GM10266 (cell line): ENCODE data around the gene CTBP1.
A peak's percentile ranks its signal among the peaks of the same experiment; 100 is the strongest.

Experiments used
- DNase-seq: peaks from one replicate; pipeline ENCODE4 v3.0.0; 2012; ENCODE audit errors: extremely low spot score
- TF ChIP-seq, protein P1 (sequence below): IDR thresholded peaks from 2 replicates; pipeline ENCODE4 v1.5.1; 2012; ENCODE audit warnings: mild to moderate bottlenecking, low read depth; ENCODE audit not compliant: control insufficient read depth, insufficient read depth; ENCODE audit errors: missing control alignments

Gene CTBP1

DNA sequence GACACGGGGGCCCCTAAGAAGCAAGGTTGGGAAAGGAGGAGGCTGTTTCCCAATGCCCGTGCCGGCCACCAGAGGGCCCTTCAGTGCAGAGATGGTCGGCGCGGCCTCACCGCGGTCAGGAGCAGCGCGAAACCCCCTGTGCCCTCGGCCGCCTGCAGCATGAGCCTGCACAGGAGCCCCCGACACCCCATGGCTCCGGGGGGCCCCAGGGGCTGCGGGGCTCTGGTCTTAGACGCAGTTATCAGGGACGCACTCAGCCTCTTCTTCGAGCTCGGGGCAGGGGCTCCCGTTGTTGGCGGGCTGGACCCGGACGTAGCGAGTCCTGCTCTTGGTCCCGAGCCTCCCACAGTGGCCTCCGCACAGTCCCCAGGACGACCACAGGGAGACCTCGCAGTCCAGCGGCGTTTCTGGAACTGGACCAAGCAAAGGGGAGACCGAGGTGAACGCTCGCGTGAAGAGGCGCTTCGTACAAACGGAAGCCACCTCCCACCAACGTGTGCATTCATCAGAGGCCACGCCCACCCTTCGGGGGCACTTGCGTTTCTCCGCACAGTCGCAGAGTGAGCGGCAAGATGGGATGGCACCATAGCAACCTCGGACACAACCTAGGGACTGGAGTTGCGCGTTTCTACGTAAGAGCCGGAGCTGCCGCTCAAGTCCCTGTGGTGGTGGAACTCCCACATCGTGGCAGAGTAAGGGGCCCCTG lies 81.5 kb downstream of the CTBP1 start:
- DNase-seq = peak; percentile 90
- TF ChIP-seq, protein P1, sequence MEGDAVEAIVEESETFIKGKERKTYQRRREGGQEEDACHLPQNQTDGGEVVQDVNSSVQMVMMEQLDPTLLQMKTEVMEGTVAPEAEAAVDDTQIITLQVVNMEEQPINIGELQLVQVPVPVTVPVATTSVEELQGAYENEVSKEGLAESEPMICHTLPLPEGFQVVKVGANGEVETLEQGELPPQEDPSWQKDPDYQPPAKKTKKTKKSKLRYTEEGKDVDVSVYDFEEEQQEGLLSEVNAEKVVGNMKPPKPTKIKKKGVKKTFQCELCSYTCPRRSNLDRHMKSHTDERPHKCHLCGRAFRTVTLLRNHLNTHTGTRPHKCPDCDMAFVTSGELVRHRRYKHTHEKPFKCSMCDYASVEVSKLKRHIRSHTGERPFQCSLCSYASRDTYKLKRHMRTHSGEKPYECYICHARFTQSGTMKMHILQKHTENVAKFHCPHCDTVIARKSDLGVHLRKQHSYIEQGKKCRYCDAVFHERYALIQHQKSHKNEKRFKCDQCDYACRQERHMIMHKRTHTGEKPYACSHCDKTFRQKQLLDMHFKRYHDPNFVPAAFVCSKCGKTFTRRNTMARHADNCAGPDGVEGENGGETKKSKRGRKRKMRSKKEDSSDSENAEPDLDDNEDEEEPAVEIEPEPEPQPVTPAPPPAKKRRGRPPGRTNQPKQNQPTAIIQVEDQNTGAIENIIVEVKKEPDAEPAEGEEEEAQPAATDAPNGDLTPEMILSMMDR = peak; percentile 91

DNA sequence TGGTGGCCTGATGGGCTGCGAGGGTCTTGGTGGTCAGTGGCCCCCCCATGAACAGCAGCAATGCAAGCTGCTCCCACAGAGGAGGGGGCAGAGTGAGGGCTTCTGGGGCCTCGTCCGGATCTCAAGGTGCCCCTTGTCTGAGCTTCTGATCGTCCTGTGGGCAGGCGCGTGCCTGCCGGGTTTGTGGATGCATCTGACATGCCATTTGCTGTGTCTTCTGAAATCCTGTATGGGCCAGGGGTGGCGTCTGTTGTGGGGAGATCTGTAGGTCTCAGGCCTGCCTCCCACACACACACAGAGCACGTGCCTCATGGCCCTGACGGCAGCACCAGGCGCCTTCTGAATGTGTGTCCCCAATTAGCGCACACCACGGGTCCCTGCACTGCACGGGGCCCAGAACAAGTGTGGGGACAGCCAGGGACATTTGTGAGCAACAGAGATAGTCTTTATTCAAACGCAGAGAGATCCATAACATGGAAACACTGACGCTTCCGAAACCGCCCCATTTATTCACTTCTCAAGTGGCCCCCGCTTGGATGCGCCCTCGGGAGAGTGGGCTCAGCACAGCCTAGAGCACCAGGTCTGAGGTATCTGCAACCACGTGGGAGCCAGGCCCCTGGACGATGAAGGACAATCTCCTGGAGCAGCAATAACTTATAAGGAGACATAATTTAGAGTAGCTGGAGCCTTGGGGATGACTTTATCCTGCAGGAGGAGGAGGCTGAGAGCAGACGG lies 82.3 kb downstream of the CTBP1 start:
- no peak for DNase-seq
- TF ChIP-seq, protein P1 = no peak

DNA sequence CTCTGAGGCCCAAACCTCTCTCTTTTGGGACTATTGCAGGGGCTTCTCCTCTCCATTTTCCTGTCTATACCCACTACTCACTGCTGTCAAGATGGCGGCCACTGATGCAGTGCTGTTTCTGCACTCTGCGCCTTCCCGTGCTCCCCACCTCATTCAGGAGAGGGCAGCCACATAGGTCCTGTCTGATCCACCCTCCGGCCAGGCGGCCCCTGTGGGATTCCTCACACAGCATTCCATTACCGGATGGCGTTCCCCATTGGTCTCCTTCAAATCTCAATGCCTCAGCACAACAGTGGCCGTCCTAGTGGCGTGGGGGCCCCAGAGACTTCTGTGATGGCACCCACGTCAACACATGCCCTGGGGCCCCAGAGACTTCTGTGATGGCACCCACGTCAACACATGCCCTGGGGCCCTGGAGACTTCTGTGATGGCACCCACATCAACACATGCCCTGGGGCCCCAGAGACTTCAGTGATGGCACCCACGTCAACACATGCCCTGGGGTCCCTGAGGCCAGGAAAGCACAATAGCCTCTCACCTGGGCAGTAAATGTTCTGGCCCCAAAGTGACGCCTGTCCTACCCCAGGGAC lies 83.9 kb downstream of the CTBP1 start:
- TF ChIP-seq, protein P1 = no peak
- no peak for DNase-seq

DNA sequence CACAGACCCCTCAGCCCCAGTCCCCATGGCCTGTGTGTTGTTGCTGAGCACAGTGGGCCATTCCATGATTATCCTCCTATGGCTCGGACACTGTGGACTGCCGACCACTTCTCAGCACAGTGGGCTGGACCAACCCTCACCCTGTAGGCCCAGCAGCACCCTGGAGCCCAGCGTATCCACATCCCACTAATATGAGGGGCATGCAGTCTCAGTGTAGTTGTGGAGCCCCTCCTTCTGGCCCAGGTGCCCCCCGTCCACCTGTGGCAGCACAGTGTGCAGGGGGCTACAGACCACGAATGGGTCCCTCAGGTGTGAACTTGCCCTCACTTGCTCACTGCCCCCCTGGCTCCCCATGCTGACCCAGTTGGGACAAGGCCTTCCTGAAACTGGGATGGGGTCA lies 84.5 kb downstream of the CTBP1 start:
- TF ChIP-seq, protein P1 = no peak
- no peak for DNase-seq

DNA sequence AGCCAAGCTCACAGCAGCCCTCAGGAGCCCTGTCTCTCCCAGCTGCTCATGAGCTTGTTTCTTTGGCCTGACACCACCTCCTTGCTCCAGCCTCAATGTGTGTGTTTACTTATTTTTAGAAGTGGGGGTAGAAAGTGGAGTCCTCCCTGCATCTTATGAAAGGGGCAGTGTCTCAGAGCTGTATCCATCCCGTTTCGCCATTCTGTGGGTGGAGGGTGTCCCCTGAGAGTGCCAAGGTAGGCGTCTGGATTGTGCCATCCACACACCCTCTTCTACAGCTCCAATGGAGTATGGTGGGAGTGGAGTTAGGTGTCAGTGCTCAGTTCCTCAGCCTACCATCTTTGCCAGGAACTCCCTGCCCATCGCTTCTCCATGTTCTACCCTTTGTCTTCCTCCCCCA lies 84.9 kb downstream of the CTBP1 start:
- DNase-seq = no peak
- TF ChIP-seq, protein P1 = no peak
